ENCODE results near the gene SMIM41. TPM values are rescaled to one million over a fixed set of nuclear protein-coding genes. Genes with fewer than 3 reads are reported as not detected.

SMIM41 gene
- total RNA-seq, 2 experiments from 2014 or later, result not detected

DNA sequence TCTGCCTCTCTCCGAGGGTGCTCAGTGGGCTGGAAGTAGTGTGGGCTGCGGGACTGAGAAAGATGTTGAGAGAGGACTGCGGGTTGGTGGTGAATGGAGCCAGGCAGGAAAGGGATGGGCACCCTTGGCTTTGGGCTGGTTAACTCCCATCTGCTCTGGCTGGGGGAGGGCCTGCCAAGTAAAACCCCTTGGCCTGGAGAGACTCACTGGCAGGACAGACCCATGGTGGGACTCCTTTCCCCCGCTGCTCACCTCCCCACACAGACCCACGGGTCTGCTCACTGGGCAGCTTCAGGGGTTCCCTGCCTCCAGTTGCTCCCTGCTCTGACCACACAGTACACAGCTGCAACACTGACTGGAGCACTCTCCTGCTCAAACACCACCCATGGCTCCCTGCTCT is 58.2 kb downstream of the SMIM41 start:
- Mint-ChIP-seq H3K27me3 (no peaks in the 10 kb centered on the region), H3K4me3 (no peak overlapping the region), H3K36me3 (no peaks in the 10 kb centered on the region), H3K27ac (no peak overlapping the region), H3K4me1 (ENCODE audit: low read depth) (no peaks in the 10 kb centered on the region), H3K9me3 (no peaks in the 10 kb centered on the region)
- CTCF ChIA-PET, result interaction anchor here (1.5 kb wide), 1 partner anchor 17 kb away, joined by 12 read pairs; no protein-coding TSS in a partner anchor
- DNase-seq, result no peak
- POLR2A ChIA-PET, result no interaction called here
- intact Hi-C loops (cut with micrococcal nuclease), result no loop called here

- DNase-seq, result no peak
- POLR2A ChIA-PET, result no interaction called here
- H3K4me3 Mint-ChIP-seq, result no peak overlapping the region
- no peaks in the 10 kb centered on the region for H3K36me3 Mint-ChIP-seq
- CTCF ChIA-PET, result interaction anchor here (0.7 to 1.5 kb wide), 2 partner anchors 18 to 114 kb away, joined by 3 to 12 read pairs; no protein-coding TSS in a partner anchor
- intact Hi-C loops (cut with micrococcal nuclease), result no loop called here
- no peaks in the 10 kb centered on the region for H3K27me3 Mint-ChIP-seq
- H3K27ac Mint-ChIP-seq, result no peak overlapping the region
- H3K9me3 Mint-ChIP-seq, result no peaks in the 10 kb centered on the region
- no peaks in the 10 kb centered on the region for H3K4me1 Mint-ChIP-seq (ENCODE audit: low read depth)
Observed at GRCh38 chr12:52139147-52139546, 59.6 kb downstream of the SMIM41 start.

DNA sequence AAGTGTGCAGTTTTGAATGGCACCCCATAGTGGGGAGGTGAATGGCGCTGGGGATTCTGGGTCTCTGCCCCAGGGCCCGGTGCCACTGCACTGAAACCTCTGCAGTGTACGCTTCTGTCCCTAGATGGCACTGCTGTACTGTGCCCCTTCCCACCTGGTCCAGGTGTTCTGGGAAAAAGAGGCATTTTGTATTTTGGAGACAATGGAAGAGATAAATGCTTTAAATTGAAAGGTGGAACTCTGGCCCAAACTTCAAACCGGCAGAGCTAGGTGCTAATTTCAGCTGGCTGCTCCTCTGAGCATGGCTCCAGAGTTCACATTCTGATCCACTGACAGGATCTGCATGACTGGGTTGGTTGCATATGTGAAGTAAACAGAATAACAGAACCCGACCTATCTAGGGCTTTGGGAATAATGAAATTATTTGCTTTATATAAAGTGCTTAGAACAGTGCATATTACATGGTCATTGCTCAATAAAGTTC is 60.1 kb downstream of the SMIM41 start:
- POLR2A ChIA-PET, result no interaction called here
- H3K36me3 Mint-ChIP-seq, result no peaks in the 10 kb centered on the region
- intact Hi-C loops (cut with micrococcal nuclease), result no loop called here
- no peaks in the 10 kb centered on the region for H3K9me3 Mint-ChIP-seq
- H3K27me3 Mint-ChIP-seq, result no peaks in the 10 kb centered on the region
- H3K4me3 Mint-ChIP-seq, result no peak overlapping the region
- H3K4me1 Mint-ChIP-seq (ENCODE audit: low read depth), result no peaks in the 10 kb centered on the region
- CTCF ChIA-PET, result interaction anchor here (1.6 kb wide), 1 partner anchor 188 kb away, joined by 5 read pairs; no protein-coding TSS in a partner anchor
- DNase-seq, result peak; percentile 58
- no peak overlapping the region for H3K27ac Mint-ChIP-seq

- ChIA-PET POLR2A (no interaction called here), CTCF (interaction anchor here (1.6 kb wide), 1 partner anchor 186 kb away, joined by 5 read pairs; no protein-coding TSS in a partner anchor)
- no peaks in the 10 kb centered on the region for H3K36me3 Mint-ChIP-seq
- H3K9me3 Mint-ChIP-seq, result no peaks in the 10 kb centered on the region
- H3K4me1 Mint-ChIP-seq (ENCODE audit: low read depth), result no peaks in the 10 kb centered on the region
- no peaks in the 10 kb centered on the region for H3K27me3 Mint-ChIP-seq
- H3K27ac Mint-ChIP-seq, result no peak overlapping the region
- no peak for DNase-seq
- H3K4me3 Mint-ChIP-seq, result no peak overlapping the region
- intact Hi-C loops (cut with micrococcal nuclease), result no loop called here
Observed at GRCh38 chr12:52141306-52141705, 61.8 kb downstream of the SMIM41 start.

- intact Hi-C loops (cut with micrococcal nuclease), result no loop called here
- Mint-ChIP-seq H3K27ac (no peak overlapping the region), H3K27me3 (no peaks in the 10 kb centered on the region), H3K36me3 (no peaks in the 10 kb centered on the region), H3K4me1 (ENCODE audit: low read depth) (no peaks in the 10 kb centered on the region), H3K4me3 (no peak overlapping the region), H3K9me3 (no peaks in the 10 kb centered on the region)
- DNase-seq, result no peak
- CTCF ChIA-PET, result no interaction called here
- POLR2A ChIA-PET, result no interaction called here
Observed at GRCh38 chr12:52141875-52142274, 62.4 kb downstream of the SMIM41 start.

DNA sequence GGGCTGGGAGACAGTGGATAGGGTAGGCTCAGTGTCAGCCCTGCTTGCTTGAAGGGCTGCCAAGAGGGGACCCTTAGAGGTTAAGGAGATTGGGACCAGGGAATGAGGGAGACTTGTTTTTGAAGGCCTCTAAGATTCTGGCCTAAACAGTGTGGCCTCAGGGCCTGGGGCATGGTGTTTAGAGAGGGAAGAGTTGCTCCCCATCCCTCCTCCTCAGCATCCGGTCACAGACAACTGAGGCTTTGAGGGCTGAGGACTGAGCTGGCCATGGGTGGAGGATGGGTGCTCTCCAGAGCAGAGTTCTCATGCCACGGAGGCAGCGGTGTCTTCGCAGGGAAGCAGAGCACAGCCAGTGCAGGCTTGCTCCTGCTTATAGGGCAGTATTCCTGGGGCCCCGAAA is 62.9 kb downstream of the SMIM41 start:
- intact Hi-C loops (cut with micrococcal nuclease), result no loop called here
- no peak for DNase-seq
- no peaks in the 10 kb centered on the region for H3K4me1 Mint-ChIP-seq (ENCODE audit: low read depth)
- ChIA-PET CTCF (no interaction called here), POLR2A (no interaction called here)
- no peaks in the 10 kb centered on the region for H3K9me3 Mint-ChIP-seq
- H3K27ac Mint-ChIP-seq, result no peak overlapping the region
- no peak overlapping the region for H3K4me3 Mint-ChIP-seq
- no peaks in the 10 kb centered on the region for H3K27me3 Mint-ChIP-seq
- no peaks in the 10 kb centered on the region for H3K36me3 Mint-ChIP-seq

GRCh38 chr12:52144512-52145227 is 65.2 kb downstream of the SMIM41 start:
- Mint-ChIP-seq H3K4me3 (no peak overlapping the region), H3K4me1 (ENCODE audit: low read depth) (no peaks in the 10 kb centered on the region), H3K27me3 (no peaks in the 10 kb centered on the region), H3K9me3 (no peaks in the 10 kb centered on the region), H3K27ac (no peak overlapping the region), H3K36me3 (no peaks in the 10 kb centered on the region)
- intact Hi-C loops (cut with micrococcal nuclease), result no loop called here
- ChIA-PET POLR2A (no interaction called here), CTCF (interaction anchor here (0.6 kb wide), 1 partner anchor 123 kb away, joined by 3 read pairs; no protein-coding TSS in a partner anchor)
- DNase-seq, result no peak

- ChIA-PET CTCF (interaction anchor here (0.6 kb wide), 1 partner anchor 123 kb away, joined by 3 read pairs; no protein-coding TSS in a partner anchor), POLR2A (no interaction called here)
- intact Hi-C loops (cut with micrococcal nuclease), result no loop called here
- no peak overlapping the region for H3K4me3 Mint-ChIP-seq
- H3K9me3 Mint-ChIP-seq, result no peaks in the 10 kb centered on the region
- no peaks in the 10 kb centered on the region for H3K36me3 Mint-ChIP-seq
- no peak overlapping the region for H3K27ac Mint-ChIP-seq
- no peaks in the 10 kb centered on the region for H3K27me3 Mint-ChIP-seq
- H3K4me1 Mint-ChIP-seq (ENCODE audit: low read depth), result no peaks in the 10 kb centered on the region
- DNase-seq, result no peak
Observed at GRCh38 chr12:52145228-52146088, 66.0 kb downstream of the SMIM41 start.

DNA sequence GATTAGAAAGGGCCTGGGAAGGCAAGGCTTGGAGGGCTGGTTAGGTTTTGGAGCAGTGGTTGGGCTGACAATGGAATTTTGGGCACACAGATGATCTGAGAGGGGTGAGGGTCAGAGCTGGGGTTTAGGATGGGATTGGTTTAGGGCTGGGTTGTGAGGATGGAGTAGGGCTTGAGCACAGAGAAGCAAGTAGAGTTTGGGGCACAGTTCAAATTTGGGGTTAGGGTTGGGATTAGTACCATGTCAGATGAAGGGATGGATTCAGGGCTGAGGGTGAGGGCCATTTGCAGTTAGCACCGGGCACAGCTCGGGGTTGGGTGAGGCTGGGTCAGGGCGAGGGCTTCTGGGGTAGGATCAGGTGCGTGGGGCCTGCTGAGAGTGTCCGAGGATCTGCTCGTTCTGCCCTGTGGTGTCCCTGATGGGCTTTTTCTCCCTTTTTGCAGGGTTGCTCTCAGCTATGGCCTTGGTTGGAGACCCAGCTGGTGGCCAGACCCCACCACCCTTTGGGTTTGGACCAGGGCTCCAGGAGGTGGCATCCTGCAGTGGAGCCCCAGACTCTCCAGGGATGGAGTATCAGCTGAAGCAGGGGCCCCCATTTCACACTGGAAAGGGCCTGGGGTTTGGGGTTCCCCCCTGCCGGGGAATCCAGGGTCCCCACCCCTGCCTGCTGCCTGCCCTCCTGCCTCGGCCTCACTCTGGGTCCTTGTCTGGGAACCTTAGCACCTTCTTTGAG is 66.8 kb downstream of the SMIM41 start:
- Mint-ChIP-seq H3K9me3 (no peaks in the 10 kb centered on the region), H3K4me3 (no peak overlapping the region), H3K4me1 (ENCODE audit: low read depth) (no peaks in the 10 kb centered on the region), H3K27ac (no peak overlapping the region), H3K27me3 (no peaks in the 10 kb centered on the region), H3K36me3 (no peaks in the 10 kb centered on the region)
- CTCF ChIA-PET, result interaction anchor here (1.5 kb wide), 1 partner anchor 64 kb away, joined by 3 read pairs; no protein-coding TSS in a partner anchor
- no peak for DNase-seq
- POLR2A ChIA-PET, result no interaction called here
- intact Hi-C loops (cut with micrococcal nuclease), result no loop called here

DNA sequence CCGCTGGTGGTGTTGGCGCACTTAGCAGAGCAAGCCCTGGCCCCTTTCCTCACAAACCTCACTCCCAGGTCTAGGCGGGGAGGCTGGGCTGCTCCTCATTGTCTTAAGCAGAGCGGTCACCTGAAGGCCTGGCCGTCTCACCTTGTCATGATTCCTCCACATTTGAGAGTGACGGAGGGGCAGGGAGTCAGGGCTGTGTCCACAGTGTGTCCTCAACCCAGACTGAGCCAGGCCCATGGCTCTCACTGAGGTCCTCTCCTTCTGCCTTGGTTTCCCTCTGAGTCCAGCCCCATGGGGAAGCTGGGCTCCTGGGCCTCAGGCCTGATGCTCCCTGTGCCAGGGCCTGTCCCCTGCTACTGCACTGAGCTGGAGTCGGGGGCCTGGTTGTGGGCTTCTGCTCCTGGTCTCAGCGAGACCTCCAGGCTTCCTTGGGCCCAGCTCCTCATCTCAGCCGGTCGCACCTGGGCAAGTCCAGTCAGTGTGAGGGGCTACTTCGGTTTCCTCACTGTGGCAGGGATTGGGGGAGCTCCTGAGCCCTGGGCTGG is 67.4 kb downstream of the SMIM41 start:
- intact Hi-C loops (cut with micrococcal nuclease), result no loop called here
- ChIA-PET CTCF (interaction anchor here (1.5 kb wide), 1 partner anchor 64 kb away, joined by 3 read pairs; no protein-coding TSS in a partner anchor), POLR2A (no interaction called here)
- peaks cover 4% of the 10 kb centered on the region for H3K4me1 Mint-ChIP-seq (ENCODE audit: low read depth)
- H3K27ac Mint-ChIP-seq, result no peak overlapping the region
- H3K36me3 Mint-ChIP-seq, result no peaks in the 10 kb centered on the region
- DNase-seq, result no peak
- no peaks in the 10 kb centered on the region for H3K27me3 Mint-ChIP-seq
- no peaks in the 10 kb centered on the region for H3K9me3 Mint-ChIP-seq
- no peak overlapping the region for H3K4me3 Mint-ChIP-seq

- peaks cover 5% of the 10 kb centered on the region for H3K4me1 Mint-ChIP-seq (ENCODE audit: low read depth)
- H3K4me3 Mint-ChIP-seq, result no peak overlapping the region
- intact Hi-C loops (cut with micrococcal nuclease), result no loop called here
- H3K27me3 Mint-ChIP-seq, result no peaks in the 10 kb centered on the region
- CTCF ChIA-PET, result interaction anchor here (1.5 kb wide), 1 partner anchor 63 kb away, joined by 3 read pairs; no protein-coding TSS in a partner anchor
- no peaks in the 10 kb centered on the region for H3K36me3 Mint-ChIP-seq
- POLR2A ChIA-PET, result no interaction called here
- H3K9me3 Mint-ChIP-seq, result no peaks in the 10 kb centered on the region
- no peak overlapping the region for H3K27ac Mint-ChIP-seq
- no peak for DNase-seq
Observed at GRCh38 chr12:52147367-52147963, 68.0 kb downstream of the SMIM41 start.
